Activated T-cell treated with anti-CD3 and anti-CD28 coated beads, Interleukin-2, amount 50 U/mL, for 72 hours (primary cell): Measurements from ENCODE around the gene ACO2. TPM values are rescaled to one million over a fixed set of nuclear protein-coding genes. Genes with fewer than 3 reads are reported as not detected.

Experiments used
- ATAC-seq, 2 donors: fragments of 150-1000 bp; cut with Tn5 transposase; replicated peaks in 1 of 2; 2 replicates each; pipeline ENCODE4 v1.10.0; 2021; ENCODE audit warnings: moderate library complexity in 2 of 2, mild to moderate bottlenecking in 1 of 2
- DNase-seq, 2 donors: peaks; one replicate each; pipeline ENCODE4 v3.0.0; 2021 to 2022; ENCODE audit warnings: mixed read lengths in 1 of 2
- H3K27ac Mint-ChIP-seq: one replicate; pipeline ENCODE4 v1.8.0; 2022; ENCODE audit warnings: mild to moderate bottlenecking, moderate library complexity, mixed read lengths
- H3K27me3 Mint-ChIP-seq: one replicate; pipeline ENCODE4 v1.8.0; 2022; ENCODE audit warnings: low read depth, mixed read lengths
- H3K36me3 Mint-ChIP-seq, 2 donors: one replicate each; pipeline ENCODE4 v1.8.0; 2022; ENCODE audit warnings: mixed read lengths in 2 of 2, mild to moderate bottlenecking in 1 of 2; ENCODE audit not compliant: insufficient read depth in 2 of 2
- H3K4me1 Mint-ChIP-seq: one replicate; pipeline ENCODE4 v1.8.0; 2022; ENCODE audit warnings: low read depth, mixed read lengths
- H3K4me3 Mint-ChIP-seq, 2 donors: one replicate each; pipeline ENCODE4 v1.8.0; 2022; ENCODE audit warnings: mild to moderate bottlenecking in 2 of 2, mixed read lengths in 2 of 2, moderate library complexity in 2 of 2
- H3K9me3 Mint-ChIP-seq, 2 donors: one replicate each; pipeline ENCODE4 v1.8.0; 2022; ENCODE audit warnings: mixed read lengths in 2 of 2
- total RNA-seq, 2 donors: library from RNA; stranded (reverse); gene quantifications; one replicate each; pipeline ENCODE4 v1.2.3, GENCODE V29; 2022

ACO2 gene
- total RNA-seq, 2 donors from 2014 or later: 73.3 to 74.9 TPM

- peak overlapping the region; percentile 83 to 98 for H3K4me3 Mint-ChIP-seq
- peaks cover 14 to 20% of the 10 kb centered on the region in 2 donors for H3K36me3 Mint-ChIP-seq
- DNase-seq: no peak
- ATAC-seq: no peak
- peaks cover 66% of the 10 kb centered on the region for H3K4me1 Mint-ChIP-seq
- peak overlapping the region; percentile 95 for H3K27ac Mint-ChIP-seq
- no peaks in the 10 kb centered on the region for H3K27me3 Mint-ChIP-seq
- H3K9me3 Mint-ChIP-seq: no peaks in the 10 kb centered on the region
These were observed 418 bp downstream of the ACO2 start for GRCh38 chr22:41469218-41469851.

- Mint-ChIP-seq H3K36me3 (peaks cover 10 to 14% of the 10 kb centered on the region in 2 donors), H3K4me1 (peaks cover 61% of the 10 kb centered on the region), H3K27ac (peak overlapping the region; percentile 95), H3K4me3 (peak overlapping the region; percentile 83 to 98), H3K9me3 (no peaks in the 10 kb centered on the region), H3K27me3 (no peaks in the 10 kb centered on the region)
- ATAC-seq (no peak), DNase-seq (no peak)
These were observed 2.0 kb downstream of the ACO2 start for GRCh38 chr22:41470886-41471285.

DNA sequence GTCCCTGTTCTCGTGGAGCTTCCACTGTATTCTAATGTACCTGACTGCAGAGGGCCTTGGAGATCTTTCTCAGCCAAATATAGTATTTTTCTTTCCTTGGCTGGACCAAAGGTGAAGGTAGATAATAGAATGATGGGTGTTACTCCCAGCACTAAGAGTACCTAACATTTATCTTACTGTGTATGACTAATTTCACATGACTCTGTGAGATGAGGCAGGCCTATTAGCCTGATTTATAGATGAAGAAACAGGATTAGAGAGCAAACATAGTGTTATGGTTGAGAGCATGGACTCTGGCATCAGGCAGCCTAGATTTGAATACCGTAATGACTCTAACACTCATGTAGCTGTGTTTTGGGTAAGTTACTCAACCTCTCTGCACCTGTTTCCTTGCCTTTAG, 2.7 kb downstream of the ACO2 start:
- Mint-ChIP-seq H3K9me3 (no peaks in the 10 kb centered on the region), H3K27me3 (no peaks in the 10 kb centered on the region), H3K27ac (peak overlapping the region; percentile 68), H3K4me1 (peaks cover 61% of the 10 kb centered on the region), H3K4me3 (no peak overlapping the region), H3K36me3 (peaks cover 10 to 14% of the 10 kb centered on the region in 2 donors)
- no peak for DNase-seq
- ATAC-seq: no peak

DNA sequence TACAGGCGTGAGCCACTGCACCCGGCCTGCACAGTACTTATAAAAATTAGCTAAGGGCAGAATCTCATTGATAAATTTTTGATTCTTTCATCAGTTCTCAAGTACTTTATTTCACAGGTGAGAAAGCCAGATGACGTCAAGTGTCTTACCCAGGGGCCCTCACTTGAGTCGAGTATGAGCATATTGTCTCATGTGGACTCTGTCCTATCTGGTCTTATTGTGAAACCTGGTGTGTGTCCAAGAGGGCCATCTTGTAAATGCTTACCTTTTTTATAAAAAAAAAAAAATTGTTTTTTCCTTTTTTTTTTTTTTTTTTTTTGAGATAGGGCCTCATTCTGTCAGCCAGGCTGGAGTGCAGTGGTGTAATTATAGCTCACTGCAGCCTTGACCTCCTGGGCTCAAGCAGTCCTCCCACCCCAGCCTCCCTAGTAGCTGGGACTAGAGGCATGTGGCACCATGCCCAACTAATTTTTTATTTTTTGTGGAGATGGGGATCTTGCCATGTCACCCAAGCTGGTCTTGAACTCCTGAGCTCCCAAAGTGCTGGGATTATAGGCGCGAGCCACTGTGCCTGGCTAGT, 6.0 kb downstream of the ACO2 start:
- Mint-ChIP-seq H3K9me3 (no peaks in the 10 kb centered on the region), H3K27me3 (no peaks in the 10 kb centered on the region), H3K36me3 (peaks cover 0 to 3% of the 10 kb centered on the region in 2 donors), H3K4me1 (peaks cover 52% of the 10 kb centered on the region), H3K4me3 (no peak overlapping the region), H3K27ac (no peak overlapping the region)
- no peak for ATAC-seq
- DNase-seq: no peak

DNA sequence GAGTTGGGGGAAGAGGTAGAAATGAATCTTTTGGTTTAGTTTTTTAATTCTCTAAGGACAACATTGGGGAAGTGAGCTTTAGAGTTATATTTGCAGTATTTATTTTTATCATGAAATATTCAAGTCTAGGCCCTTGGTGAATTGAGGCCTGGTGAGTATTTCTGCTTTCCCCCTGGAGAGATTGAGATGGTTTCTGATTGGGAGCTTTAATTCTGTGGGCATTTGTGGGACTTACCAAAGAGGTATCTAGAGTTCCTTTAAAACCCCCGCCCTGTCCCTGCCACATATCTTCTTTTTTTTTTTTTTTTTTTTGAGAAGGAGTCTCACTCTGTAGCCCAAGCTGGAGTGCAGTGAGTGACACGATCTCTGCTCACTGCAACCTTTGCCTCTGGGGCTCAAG, 9.6 kb downstream of the ACO2 start:
- Mint-ChIP-seq H3K36me3 (peaks cover 0 to 1% of the 10 kb centered on the region in 2 donors), H3K4me3 (no peak overlapping the region), H3K4me1 (peaks cover 35% of the 10 kb centered on the region), H3K9me3 (no peaks in the 10 kb centered on the region), H3K27ac (peak overlapping the region; percentile 71), H3K27me3 (no peaks in the 10 kb centered on the region)
- DNase-seq (no peak), ATAC-seq (no peak)

GRCh38 chr22:41478891-41479521, 10.1 kb downstream of the ACO2 start:
- Mint-ChIP-seq H3K4me1 (peaks cover 35% of the 10 kb centered on the region), H3K36me3 (peaks cover 0 to under 1% of the 10 kb centered on the region in 2 donors), H3K9me3 (no peaks in the 10 kb centered on the region), H3K4me3 (no peak overlapping the region), H3K27ac (no peak overlapping the region), H3K27me3 (no peaks in the 10 kb centered on the region)
- DNase-seq: no peak
- ATAC-seq: peak; percentile 24 to 61

DNA sequence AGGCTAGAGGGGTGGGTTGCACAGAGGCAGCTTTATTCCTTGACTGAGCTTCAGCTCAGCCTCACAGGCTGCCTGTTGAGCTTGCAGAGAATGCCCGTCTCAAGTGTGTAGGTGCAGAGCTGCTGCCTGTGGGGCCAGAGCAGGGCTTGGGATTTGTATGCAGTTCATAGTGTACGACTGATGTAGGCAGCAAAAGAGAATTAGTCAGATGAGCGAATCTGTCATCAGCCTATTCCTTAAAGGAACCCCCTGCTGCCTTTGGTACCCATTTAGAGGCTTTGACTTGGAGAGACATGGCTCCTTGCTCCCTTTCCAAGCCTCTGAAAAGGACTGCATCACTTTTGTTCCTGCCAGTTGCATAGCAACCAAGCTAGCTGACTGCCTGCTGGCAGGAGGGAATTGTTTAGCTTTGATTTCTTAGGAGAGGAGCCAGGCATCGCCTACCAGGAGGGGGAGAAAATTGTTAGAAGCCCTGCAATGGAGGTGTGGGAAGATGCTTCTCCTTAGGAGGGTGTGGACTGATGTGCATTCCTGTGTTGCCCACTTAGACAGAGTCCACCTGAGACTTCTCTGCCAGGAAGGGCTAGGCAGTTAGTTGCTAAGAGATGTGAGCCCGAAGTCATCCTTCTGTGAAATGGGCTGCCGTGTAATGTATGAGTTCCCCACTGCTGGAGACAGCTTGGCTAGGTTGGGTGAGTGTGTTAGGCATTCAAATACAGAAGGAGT, 10.9 kb downstream of the ACO2 start:
- no peaks in the 10 kb centered on the region for H3K27me3 Mint-ChIP-seq
- no peak for ATAC-seq
- peaks cover 34% of the 10 kb centered on the region for H3K4me1 Mint-ChIP-seq
- no peak overlapping the region for H3K27ac Mint-ChIP-seq
- H3K9me3 Mint-ChIP-seq: no peaks in the 10 kb centered on the region
- no peak for DNase-seq
- no peaks in the 10 kb centered on the region for H3K36me3 Mint-ChIP-seq
- H3K4me3 Mint-ChIP-seq: no peak overlapping the region

- ATAC-seq (no peak), DNase-seq (no peak)
- Mint-ChIP-seq H3K36me3 (no peaks in the 10 kb centered on the region), H3K9me3 (no peaks in the 10 kb centered on the region), H3K27ac (peak overlapping the region; percentile 6), H3K4me3 (no peak overlapping the region), H3K27me3 (no peaks in the 10 kb centered on the region), H3K4me1 (peaks cover 34% of the 10 kb centered on the region)
These were observed 11.4 kb downstream of the ACO2 start for GRCh38 chr22:41480397-41480735.

- H3K9me3 Mint-ChIP-seq: no peaks in the 10 kb centered on the region
- no peaks in the 10 kb centered on the region for H3K36me3 Mint-ChIP-seq
- no peak for ATAC-seq
- H3K27me3 Mint-ChIP-seq: no peaks in the 10 kb centered on the region
- H3K27ac Mint-ChIP-seq: no peak overlapping the region
- H3K4me1 Mint-ChIP-seq: peaks cover 38% of the 10 kb centered on the region
- DNase-seq: no peak
- no peak overlapping the region for H3K4me3 Mint-ChIP-seq
These were observed 12.4 kb downstream of the ACO2 start for GRCh38 chr22:41481131-41481830.

DNA sequence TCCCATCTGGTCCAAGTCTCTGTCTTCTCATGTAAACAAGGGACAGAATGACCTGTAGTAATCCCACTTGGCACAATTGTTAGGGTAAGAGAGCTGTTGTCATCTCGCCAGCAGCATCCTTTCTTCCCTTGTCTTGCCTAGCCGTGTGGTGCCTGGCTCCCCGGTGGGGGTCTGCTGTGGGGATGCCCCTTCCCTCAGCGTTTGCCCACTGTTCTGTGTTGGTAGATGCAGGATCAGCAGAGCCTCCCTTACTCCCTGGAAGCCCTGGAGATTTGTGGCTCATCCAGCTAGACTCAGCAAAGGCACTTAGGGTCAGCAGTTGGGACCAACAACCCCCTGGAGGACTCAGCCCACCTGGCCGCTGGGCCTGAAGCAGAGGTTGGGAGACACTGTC, 13.0 kb downstream of the ACO2 start:
- H3K36me3 Mint-ChIP-seq: peaks cover 0 to 3% of the 10 kb centered on the region in 2 donors
- H3K27me3 Mint-ChIP-seq: no peaks in the 10 kb centered on the region
- no peak overlapping the region for H3K27ac Mint-ChIP-seq
- ATAC-seq (no peak), DNase-seq (no peak)
- no peaks in the 10 kb centered on the region for H3K9me3 Mint-ChIP-seq
- H3K4me1 Mint-ChIP-seq: peaks cover 38% of the 10 kb centered on the region
- no peak overlapping the region for H3K4me3 Mint-ChIP-seq

GRCh38 chr22:41482319-41482935, 13.5 kb downstream of the ACO2 start:
- Mint-ChIP-seq H3K36me3 (peaks cover 0 to 3% of the 10 kb centered on the region in 2 donors), H3K9me3 (no peaks in the 10 kb centered on the region), H3K4me3 (no peak overlapping the region), H3K27me3 (no peaks in the 10 kb centered on the region), H3K4me1 (peaks cover 38% of the 10 kb centered on the region), H3K27ac (no peak overlapping the region)
- DNase-seq (no peak), ATAC-seq (no peak)

DNA sequence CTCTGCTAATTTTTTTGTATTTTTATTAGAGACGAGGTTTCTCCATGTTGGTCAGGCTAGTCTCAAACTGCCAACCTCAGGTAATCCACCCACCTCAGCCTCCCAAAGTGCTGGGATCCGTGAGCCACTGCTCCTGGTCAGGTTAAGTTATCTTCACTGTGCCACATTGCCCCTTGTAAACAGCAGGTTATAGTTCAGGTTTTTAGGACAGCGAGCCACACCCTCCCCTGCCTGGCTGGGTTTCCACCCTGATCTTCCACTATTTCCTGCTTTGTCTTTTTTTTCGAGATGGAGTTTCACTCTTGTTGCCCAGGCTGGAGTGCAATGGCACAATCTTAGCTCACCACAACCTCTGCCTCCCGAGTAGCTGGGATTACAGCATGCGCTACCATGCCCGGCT, 16.1 kb downstream of the ACO2 start:
- Mint-ChIP-seq H3K4me1 (peaks cover 28% of the 10 kb centered on the region), H3K27ac (no peak overlapping the region), H3K9me3 (no peaks in the 10 kb centered on the region), H3K4me3 (no peak overlapping the region), H3K36me3 (peaks cover 0 to 3% of the 10 kb centered on the region in 2 donors), H3K27me3 (no peaks in the 10 kb centered on the region)
- ATAC-seq: no peak
- no peak for DNase-seq
